Mammary epithelial cell (primary cell): ENCODE measurements around the gene CHAT.

Source experiments
- CTCF ChIP-seq, 2 donors: IDR thresholded peaks in 1 of 2; conservative IDR thresholded peaks in 1 of 2; 2 replicates each; pipeline ENCODE4 v1.5.1; 2011 to 2012; ENCODE audit warnings: inconsistent platforms in 2 of 2, low read length in 2 of 2, mild to moderate bottlenecking in 2 of 2, control low read depth in 1 of 2, low read depth in 1 of 2; ENCODE audit not compliant: insufficient read depth in 1 of 2; ENCODE audit errors: extremely low read depth in 1 of 2
- EZH2 ChIP-seq: IDR thresholded peaks from 2 replicates; pipeline ENCODE4 v1.6.1; 2012; ENCODE audit warnings: low read length, inconsistent platforms, borderline replicate concordance

GRCh38 chr10:49645417-49645816 is 31.6 kb downstream of the CHAT start:
- no peak for TF ChIP-seq CTCF (conservative IDR thresholded peaks at IDR 0.05 in 1 of 2, IDR thresholded peaks at IDR 0.05 in 1 of 2; ENCODE audit: extremely low read depth in 1 of 2, insufficient read depth in 1 of 2, low read depth in 1 of 2, low read length in 2 of 2)
- TF ChIP-seq EZH2 = no peak
